H1 (cell line): ENCODE results near the gene LYL1. TPM values are rescaled to one million over a fixed set of nuclear protein-coding genes. Genes with fewer than 3 reads are reported as not detected.

ENCODE experiments used
- ATF2 ChIP-seq: IDR thresholded peaks from 2 replicates; pipeline ENCODE4 v1.6.1; 2012; ENCODE audit warnings: low read length, inconsistent platforms
- ATF3 ChIP-seq: IDR thresholded peaks from 2 replicates; pipeline ENCODE4 v1.6.1; 2011; ENCODE audit warnings: low read depth, mild to moderate bottlenecking, low read length; ENCODE audit not compliant: insufficient read depth
- BCL11A ChIP-seq, 2 experiments: IDR thresholded peaks; one replicate each; pipeline ENCODE4 v1.6.1; 2011; ENCODE audit warnings: low read depth in 2 of 2, low read length in 2 of 2, mild to moderate bottlenecking in 2 of 2
- CREB1 ChIP-seq: IDR thresholded peaks from 2 replicates; pipeline ENCODE4 v1.6.1; 2012; ENCODE audit warnings: inconsistent platforms
- CTCF ChIP-seq, 3 experiments: IDR thresholded peaks; 1 replicate in 2 of 3; 2 replicates in 1 of 3; pipeline versions ENCODE4 v1.5.1 to v1.6.1; 2011; ENCODE audit warnings: low read length in 3 of 3, mild to moderate bottlenecking in 3 of 3, inconsistent platforms in 2 of 3, low read depth in 1 of 3, moderate library complexity in 1 of 3; ENCODE audit not compliant: insufficient read depth in 1 of 3; ENCODE audit errors: control extremely low read depth in 1 of 3
- EGR1 ChIP-seq: IDR thresholded peaks from 2 replicates; pipeline ENCODE4 v1.6.1; 2011; ENCODE audit warnings: low read depth, low read length, borderline replicate concordance
- HDAC6 ChIP-seq: IDR thresholded peaks from one replicate; pipeline ENCODE4 v1.7.1; 2012; ENCODE audit warnings: low read depth, mild to moderate bottlenecking, inconsistent platforms, low read length, moderate library complexity
- JUN ChIP-seq: IDR thresholded peaks from 2 replicates; pipeline ENCODE4 v1.6.1; 2011; ENCODE audit warnings: low read depth, mild to moderate bottlenecking, improper control_type of control experiment, low read length
- KDM4A ChIP-seq: IDR thresholded peaks from one replicate; pipeline ENCODE4 v1.7.1; 2012; ENCODE audit warnings: low read depth, mild to moderate bottlenecking, moderate library complexity, low read length, inconsistent platforms; ENCODE audit not compliant: severe bottlenecking
- POLR2A ChIP-seq, 2 experiments: IDR thresholded peaks; 1 replicate in 1 of 2; 2 replicates in 1 of 2; pipeline ENCODE4 v1.6.1; 2011; ENCODE audit warnings: low read depth in 2 of 2, low read length in 2 of 2, mild to moderate bottlenecking in 2 of 2; ENCODE audit errors: control extremely low read depth in 1 of 2
- POU5F1 ChIP-seq: IDR thresholded peaks from 2 replicates; pipeline ENCODE4 v1.6.1; 2011; ENCODE audit warnings: low read depth, mild to moderate bottlenecking, low read length, moderate library complexity
- RAD21 ChIP-seq, 2 experiments: IDR thresholded peaks in 1 of 2; conservative IDR thresholded peaks in 1 of 2; 2 replicates each; pipeline ENCODE4 v1.6.1; 2011; ENCODE audit warnings: low read depth in 2 of 2, low read length in 2 of 2, improper control_type of control experiment in 1 of 2, inconsistent platforms in 1 of 2, mild to moderate bottlenecking in 1 of 2, moderate library complexity in 1 of 2
- RBBP5 ChIP-seq: IDR thresholded peaks from 2 replicates; pipeline ENCODE4 v1.7.1; 2012; ENCODE audit warnings: low read depth, mild to moderate bottlenecking, inconsistent platforms, low read length, moderate library complexity, borderline replicate concordance
- SIX5 ChIP-seq: IDR thresholded peaks from 2 replicates; pipeline ENCODE4 v1.6.1; 2011; ENCODE audit warnings: mild to moderate bottlenecking, low read depth, low read length
- SP4 ChIP-seq: IDR thresholded peaks from 2 replicates; pipeline ENCODE4 v1.6.1; 2012; ENCODE audit warnings: low read length, inconsistent platforms
- TAF1 ChIP-seq: IDR thresholded peaks from 2 replicates; pipeline ENCODE4 v1.6.1; 2011; ENCODE audit warnings: mild to moderate bottlenecking, low read depth, low read length
- TAF7 ChIP-seq: optimal IDR thresholded peaks from 2 replicates; pipeline ENCODE3; 2011; ENCODE audit warnings: low read depth, mild to moderate bottlenecking, inconsistent platforms, low read length, moderate library complexity, borderline replicate concordance
- TBP ChIP-seq: IDR thresholded peaks from 2 replicates; pipeline ENCODE4 v1.6.1; 2011; ENCODE audit warnings: low read depth, low read length, improper control_type of control experiment
- ZNF274 ChIP-seq: IDR thresholded peaks from 2 replicates; pipeline ENCODE4 v1.7.0; 2012; ENCODE audit warnings: low read length, borderline replicate concordance; ENCODE audit errors: extremely low read depth
- polyA plus RNA-seq, 7 experiments: library from polyadenylated mRNA; depleted of rRNA in 3 of 7; stranded (reverse) in 5 of 7; unstranded in 2 of 7; fragments of >200 nt in 5 of 7; fragments of 200-250 nt in 2 of 7; gene quantifications; 1 replicate in 5 of 7; 2 replicates in 1 of 7; 4 replicates in 1 of 7; pipeline versions ENCODE4 v1.2.1 to v1.2.3, GENCODE V29; 2011 to 2013; ENCODE audit warnings: missing spikeins in 2 of 7, mixed read lengths in 2 of 7
- total RNA-seq: library from RNA; stranded (reverse); fragmentation: NEBNext Ultra II Directional; extraction: Animal tissue kit (Norgen Biotek cat#: 25700); gene quantifications from 2 replicates; pipeline ENCODE4 v1.2.1, GENCODE V29; 2021

The LYL1 gene
- total and polyA plus RNA-seq, 2 of the 8 experiments (the other 6 are each of a cell fraction or from before 2014, with no cell fraction given), result 0.58 to 0.76 TPM

- TF ChIP-seq TAF7 (peak; percentile 8), BCL11A (IDR thresholded peaks at IDR 0.05; ENCODE audit: low read depth in 2 of 2, low read length in 2 of 2) (no peak), TAF1 (peak; percentile 52; the same call in 1 of the 2 replicates), POLR2A (IDR thresholded peaks at IDR 0.05; ENCODE audit: control extremely low read depth in 1 of 2, low read depth in 2 of 2, low read length in 2 of 2) (peak; percentile 62 to 64; a peak in 2 of 3 replicates), ZNF274 (no peak), SP4 (no peak), CREB1 (no peak), HDAC6 (no peak), JUN (no peak), ATF2 (no peak), ATF3 (no peak), RAD21 (IDR thresholded peaks at IDR 0.05 in 1 of 2, conservative IDR thresholded peaks at IDR 0.05 in 1 of 2; ENCODE audit: low read depth in 2 of 2, low read length in 2 of 2) (no peak), CTCF (IDR thresholded peaks at IDR 0.05; ENCODE audit: control extremely low read depth in 1 of 3, insufficient read depth in 1 of 3, low read depth in 1 of 3, low read length in 3 of 3) (no peak), SIX5 (no peak), RBBP5 (peak; percentile 42; the same call in 1 of the 2 replicates), KDM4A (no peak), POU5F1 (no peak), EGR1 (peak; percentile 98), TBP (no peak)
Measured at GRCh38 chr19:13118424-13119193, 16.0 kb upstream of the LYL1 start (continued).
